Stimulated activated CD4-positive, alpha-beta T cell treated with anti-CD3 and anti-CD28 coated beads, Interleukin-4, amount 100 ng/mL, for 48 hours (primary cell): ENCODE results near the gene ZNF682.
A peak's percentile ranks its signal among the peaks of the same experiment; 100 is the strongest.
"Not testable (repeated sequence)": the region's sequence is repeated elsewhere in the genome, so short reads cannot be mapped to it uniquely, and the experiment has no call there.

Source experiments
- DNase-seq, 2 donors: peaks; one replicate each; pipeline ENCODE4 v3.0.0-alpha.2; 2020; ENCODE audit warnings: low read depth in 2 of 2

ZNF682 gene

DNA sequence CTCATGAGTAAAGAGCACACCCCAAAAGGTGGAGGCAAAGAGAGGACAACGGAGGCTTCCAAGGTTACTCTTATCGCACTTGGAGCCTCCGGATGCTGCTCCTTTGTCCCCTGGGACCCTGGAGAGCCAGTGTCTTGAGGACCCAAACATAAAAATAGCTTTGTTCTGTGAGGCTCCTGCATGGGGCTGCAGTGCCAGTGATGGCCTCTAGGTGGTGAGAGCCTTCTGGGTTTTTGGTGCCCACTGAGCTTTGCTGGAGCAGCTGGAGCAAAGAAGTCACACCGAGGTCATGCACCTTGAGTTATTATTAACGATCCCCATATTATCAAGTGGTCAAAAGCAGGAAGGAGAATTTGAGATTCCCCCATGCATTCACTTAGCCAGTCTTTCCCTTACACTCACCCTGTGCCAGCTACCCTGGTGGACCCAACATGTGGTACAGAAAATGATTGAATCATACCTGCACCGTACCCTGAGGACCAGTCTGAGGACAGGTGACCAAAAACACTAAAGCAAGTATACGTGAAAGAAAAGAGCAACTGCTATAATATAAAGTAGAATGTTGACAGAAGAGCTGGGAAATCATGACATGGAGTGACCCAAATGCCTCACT is 41.5 kb downstream of the ZNF682 start:
- DNase-seq: peak; percentile 18 to 28

DNA sequence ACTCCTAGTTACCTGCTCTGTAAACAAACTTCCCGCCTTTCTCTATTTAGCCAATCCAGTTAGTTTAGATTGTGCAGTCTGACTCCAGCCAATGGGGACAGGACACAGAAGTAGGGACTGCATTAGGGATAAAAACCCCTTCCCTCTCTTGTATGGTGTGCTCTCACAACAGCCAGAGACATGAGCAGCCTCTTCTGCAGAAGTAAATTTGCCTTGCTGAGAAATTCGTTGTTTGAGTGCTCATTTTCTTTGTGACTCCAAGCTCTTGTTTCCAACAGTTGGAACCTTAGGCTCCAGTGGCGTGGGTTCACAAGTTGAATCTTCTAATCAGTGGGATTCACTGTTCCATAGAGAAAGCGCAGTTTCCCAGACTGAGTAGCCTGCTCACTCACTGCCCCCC is 72.4 kb downstream of the ZNF682 start:
- DNase-seq: no peak

DNA sequence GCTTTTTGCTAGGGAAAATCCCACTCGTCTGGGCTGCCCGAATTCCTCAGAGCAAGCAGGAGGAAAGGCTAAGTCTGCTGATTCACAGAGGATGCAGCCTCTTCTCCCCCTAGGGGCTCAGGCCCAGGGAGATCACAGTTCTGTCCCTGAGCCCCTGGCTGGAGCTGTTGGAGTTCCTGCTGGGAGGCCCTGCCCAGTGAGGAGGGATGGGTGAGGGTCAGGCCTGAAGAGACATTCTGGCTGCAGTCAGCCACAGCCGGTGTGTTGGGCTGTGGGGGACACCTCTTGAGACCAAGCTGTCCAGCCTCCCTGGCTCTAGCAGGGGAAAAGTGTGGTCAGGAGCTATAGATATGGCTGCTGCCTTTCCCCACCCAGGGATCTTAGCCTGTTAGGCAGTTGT is 73.2 kb downstream of the ZNF682 start:
- DNase-seq: not testable (repeated sequence)

DNA sequence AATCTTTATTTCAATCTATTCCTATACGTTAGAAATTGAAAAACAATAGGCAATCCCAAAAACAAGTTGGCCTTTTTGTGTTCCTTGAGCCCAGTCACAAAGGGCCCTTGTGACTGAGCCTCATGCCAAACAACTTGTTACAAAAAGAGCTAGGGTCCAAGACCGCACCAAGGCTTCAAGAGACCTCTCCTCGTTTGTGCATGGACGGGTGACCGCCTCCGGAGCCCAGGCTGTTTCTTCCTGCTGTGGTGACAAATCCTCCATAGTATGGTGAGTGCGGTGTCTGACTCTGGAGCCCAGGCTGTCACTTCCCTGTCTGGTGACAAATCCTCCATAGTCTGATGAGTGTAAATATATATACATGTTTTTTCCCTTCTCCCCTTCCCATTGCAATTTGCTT is 74.9 kb downstream of the ZNF682 start:
- DNase-seq: no peak

DNA sequence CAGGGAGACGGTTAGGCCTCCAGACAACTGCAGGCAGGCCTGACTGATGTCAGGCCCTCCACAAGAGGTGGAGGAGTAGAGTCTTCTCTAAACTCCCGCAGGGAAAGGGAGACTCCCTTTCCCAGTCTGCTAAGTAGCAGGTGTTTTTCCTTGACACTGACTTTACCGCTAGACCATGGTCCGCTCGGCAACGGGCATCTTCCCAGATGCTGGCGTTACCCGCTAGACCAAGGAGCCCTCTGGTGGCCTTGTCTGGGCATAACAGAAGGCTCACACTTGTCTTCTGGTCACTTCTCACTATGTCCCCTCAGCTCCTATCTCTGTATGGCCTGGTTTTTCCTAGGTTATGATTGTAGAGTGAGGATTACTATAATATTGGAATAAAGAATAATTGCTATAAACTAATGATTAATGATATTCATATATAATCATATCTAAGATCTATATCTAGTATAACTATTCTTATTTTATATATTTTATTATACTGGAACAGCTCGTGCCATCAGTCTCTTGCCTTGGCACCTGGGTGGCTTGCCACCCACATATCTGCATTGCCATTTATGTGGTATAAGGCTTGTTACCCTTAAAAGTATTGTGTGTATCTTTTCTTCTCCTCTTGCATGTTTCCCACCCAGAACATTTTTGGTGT is 80.0 kb downstream of the ZNF682 start:
- DNase-seq: peak; percentile 52

DNA sequence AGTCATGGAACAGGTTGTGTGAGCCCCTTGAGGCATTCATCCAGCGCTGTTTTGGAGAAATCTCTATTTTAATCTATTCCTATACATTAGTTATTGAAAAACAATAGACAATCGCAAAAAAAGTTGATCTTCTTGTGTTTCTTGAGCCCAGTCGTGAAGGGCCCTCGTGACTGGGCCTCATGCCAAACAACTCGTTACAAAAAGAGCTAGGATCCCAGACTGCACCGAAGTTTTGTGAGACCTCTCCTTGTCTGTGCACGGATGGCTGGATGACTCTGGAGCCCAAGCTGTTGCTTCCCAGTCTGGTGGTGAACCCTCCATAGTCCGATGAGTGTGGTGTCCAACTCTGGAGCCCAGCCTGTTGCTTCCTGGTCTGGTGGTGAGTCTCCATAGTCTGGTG is 81.5 kb downstream of the ZNF682 start:
- not testable (repeated sequence) for DNase-seq

DNA sequence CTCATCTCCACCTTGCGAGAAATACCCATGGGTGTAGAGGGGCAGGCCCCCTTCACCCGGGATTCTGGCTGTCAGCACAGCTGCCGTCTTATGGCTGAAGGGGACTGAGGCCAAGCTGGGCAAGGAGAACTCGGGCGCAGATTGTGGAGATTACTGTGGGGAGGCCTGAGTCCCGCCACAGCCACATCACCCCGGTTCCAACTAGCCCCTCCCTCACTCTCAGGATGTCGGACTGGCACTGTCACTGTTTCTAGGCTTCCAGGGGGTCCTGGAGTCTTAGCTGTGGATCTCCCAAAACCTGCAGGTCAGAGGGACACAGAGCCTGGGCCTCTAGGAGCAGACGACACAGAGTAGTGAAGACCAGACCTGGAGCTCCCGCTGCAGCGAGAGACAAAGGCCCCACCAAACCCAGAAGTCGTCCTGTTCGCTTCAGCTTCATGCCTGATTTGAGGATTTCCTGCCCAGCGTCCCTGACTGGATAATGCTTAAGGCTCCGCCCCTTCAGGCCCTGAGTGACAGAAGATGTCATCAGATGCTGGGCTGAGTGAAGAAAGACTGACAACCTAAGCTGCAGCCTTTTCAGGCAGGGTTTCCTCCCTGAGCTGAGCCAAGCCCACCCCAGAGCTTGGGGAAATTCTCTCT is 82.8 kb downstream of the ZNF682 start:
- no peak for DNase-seq

DNA sequence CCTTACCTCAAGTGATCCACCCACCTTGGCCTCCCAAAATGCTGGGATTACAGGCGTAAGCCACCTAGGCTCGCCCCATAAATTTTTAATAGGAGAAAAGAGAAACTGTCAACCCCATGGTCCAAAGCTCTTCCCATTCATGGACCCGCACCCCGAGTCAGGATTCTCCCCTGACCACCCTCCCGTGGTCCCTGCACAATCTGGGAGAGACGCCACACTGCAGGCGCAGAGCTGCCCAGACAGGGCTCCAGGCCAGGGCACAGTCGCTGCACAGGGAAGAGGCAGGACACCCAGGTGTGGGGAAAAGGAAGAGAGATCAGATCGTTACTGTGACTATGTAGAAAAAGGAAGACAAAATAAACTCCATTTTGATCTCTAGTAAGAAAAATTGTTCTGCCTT is 84.1 kb downstream of the ZNF682 start:
- no peak for DNase-seq
